Testis (tissue), 2 donors: ENCODE results near the gene GRK5.

Experiments used
- CTCF ChIP-seq, 3 experiments: fragments of 450-650 bp in 2 of 3; fragments of 200-600 bp in 1 of 3; sonication (generic) in 1 of 3; IDR thresholded peaks; one replicate each; pipeline ENCODE4 v1.5.1; 2016 to 2019; ENCODE audit warnings: antibody characterized with exemption in 3 of 3, mild to moderate bottlenecking in 2 of 3, moderate library complexity in 1 of 3
- POLR2A ChIP-seq: fragments of 450-650 bp; IDR thresholded peaks from one replicate; pipeline ENCODE4 v1.6.1; 2017; ENCODE audit warnings: antibody characterized with exemption, mild to moderate bottlenecking, moderate library complexity

DNA sequence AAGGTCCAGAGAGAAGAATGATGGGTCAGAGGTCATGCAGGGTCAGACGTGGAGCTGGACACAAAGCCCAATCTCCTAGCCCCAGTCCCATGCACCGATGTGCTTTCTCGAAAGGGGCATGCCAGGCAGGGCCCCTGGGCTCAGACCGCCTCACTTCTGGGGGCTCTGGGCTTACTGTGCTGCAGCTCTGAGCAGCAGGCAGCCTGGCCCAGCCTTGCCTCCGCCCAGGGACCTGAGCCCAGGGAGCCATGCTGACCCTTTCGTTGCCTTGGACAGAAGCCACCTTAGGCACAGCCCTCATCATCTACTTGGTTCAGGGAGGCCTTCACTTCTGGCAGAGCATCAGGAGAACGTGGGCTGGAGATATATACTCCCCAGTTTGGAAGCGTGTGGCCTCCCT, 161.2 kb downstream of the GRK5 start:
- no peak for TF ChIP-seq POLR2A
- no peak for TF ChIP-seq CTCF (IDR thresholded peaks at IDR 0.05)
